NCI-H1694 treated with DMSO at 0.1 percent for 48 hours (cell line): ENCODE data around the gene HDAC11.
"Not testable (repeated sequence)": the region's sequence is repeated elsewhere in the genome, so short reads cannot be mapped to it uniquely, and the experiment has no call there.

ENCODE experiments used
- DNase-seq: peaks from one replicate; lab custom pipeline; 2025; lab: John Stamatoyannopoulos, UW

Gene HDAC11

DNA sequence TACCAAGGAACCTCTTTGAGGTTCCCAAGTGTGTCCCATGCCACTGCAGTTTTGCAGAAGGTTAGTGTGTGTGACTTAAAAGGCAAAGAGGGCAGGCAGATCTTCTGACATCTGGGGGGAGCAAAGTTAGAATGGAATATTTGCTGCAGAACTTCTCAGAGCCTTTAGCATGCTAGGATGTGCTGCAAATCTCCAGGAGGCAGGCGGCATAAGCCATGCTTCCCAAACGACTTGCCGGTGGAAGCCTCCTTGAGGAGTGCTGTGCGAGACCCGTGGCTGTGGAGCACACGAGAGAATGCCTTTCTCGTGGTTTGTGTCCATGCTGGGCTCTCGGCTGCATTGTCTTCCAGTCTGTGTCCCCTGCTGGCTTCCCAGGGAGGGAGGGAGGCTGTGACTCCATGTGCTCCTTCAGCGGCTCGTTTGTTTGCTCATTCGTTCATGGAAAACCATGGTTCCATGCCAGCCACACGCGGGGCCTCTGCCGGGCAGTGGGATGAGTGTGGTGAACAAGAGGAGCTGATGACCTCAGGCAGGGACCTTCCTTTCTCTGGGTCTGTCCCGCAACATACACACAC, 13.8 kb downstream of the HDAC11 start:
- no peak for DNase-seq

DNA sequence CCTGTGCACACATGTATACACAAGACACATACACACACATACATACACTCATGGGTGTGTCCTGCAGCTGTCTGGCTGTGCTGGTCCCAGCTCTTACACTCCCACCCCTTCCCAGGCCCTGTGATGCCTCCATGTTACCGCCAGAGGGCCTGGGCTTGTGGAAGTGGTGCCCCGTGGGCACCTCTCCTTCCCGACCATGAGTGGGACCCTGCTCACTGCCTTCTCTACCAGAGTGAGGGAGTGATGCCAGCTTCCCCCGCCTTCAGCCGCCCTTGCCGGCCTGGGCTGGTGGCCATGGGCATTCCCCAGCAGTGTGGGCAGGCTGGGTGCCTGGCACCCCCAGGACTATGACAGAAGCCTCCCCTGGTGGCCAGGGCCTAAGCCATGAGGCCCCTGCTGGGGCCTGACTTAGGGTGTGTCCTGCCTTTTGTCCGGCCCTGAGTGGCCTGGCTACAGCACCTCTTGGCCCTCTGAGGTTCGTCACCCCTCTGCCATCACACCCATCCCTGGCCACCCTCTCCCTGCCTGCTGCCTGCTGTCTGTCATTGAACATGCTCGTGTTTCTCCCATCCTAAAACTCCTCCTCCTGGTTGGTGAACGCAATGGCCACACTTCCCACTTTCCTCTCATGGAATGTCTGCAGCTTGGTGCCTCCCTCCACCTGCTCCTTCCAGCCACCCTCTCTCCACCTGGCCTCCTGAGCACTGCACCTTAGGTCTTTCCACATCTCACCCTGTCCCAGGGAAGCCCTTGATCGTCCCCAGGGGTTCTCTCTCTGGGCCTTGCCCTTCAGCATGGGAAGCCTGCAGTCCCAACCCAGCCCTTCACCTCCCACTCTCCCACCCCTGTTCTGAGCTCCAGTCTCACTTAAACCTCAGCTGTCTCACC, 14.6 kb downstream of the HDAC11 start:
- DNase-seq = no peak

DNA sequence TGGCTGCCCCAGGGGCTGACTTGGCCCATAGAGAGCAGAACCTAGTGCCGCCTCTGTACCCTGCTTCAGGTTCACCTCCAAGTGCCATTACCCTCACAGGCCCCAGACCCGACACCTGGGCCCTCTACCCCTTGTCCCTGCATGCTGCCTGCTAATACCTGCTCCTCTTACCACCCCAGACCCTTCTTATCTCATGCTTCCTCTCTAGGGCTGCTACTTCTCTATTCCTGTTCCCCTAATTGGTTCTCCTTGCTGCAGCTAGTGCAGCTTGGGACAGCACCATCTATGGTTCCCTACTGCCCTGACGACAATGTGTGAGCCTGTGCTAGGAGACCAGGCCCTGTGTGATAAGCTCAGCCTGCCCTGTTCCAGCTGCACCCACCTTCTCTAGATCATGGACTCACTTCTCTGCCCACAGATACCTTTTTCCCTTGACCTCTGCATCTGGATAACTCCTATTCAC, 15.3 kb downstream of the HDAC11 start:
- DNase-seq = no peak

DNA sequence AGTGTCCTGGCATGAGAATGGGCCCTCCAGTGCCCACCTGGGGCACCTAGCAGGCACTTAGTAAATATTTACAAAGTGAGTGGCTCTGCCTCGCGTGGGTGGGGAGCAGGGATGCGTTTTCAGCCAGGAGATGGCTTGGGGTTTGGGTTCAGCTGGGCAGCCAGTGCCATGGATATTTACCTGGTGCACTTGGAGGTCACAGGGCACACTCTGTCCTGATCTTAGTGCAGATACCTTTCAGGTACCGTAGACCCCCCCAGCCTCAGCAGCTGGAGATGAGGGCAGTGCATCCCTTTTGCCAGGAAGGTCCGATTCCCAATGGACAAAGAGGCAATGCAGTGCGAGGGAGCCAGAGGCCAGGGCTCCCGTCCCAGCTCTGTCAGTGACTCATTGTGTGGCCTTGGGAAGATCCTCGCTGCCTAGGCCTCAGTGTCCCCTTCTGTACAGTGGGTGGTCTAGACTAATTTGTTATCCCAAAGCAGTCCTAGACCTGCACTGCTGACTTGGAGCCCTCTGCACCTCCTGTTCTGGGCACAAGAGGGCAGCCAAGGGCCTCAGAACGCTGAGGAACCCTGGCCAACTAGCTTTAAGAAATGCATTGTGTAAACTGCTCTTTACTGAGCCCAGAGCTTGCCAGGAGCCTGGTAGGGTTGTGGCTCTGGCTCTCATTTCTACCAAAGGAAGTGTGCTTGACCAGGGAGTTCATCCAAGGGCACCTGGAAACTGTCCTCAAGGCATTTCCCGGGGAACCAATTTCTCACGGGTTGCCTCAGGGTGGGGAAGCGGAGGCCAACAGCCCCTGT, 16.0 kb downstream of the HDAC11 start:
- peak; percentile 42 for DNase-seq

DNA sequence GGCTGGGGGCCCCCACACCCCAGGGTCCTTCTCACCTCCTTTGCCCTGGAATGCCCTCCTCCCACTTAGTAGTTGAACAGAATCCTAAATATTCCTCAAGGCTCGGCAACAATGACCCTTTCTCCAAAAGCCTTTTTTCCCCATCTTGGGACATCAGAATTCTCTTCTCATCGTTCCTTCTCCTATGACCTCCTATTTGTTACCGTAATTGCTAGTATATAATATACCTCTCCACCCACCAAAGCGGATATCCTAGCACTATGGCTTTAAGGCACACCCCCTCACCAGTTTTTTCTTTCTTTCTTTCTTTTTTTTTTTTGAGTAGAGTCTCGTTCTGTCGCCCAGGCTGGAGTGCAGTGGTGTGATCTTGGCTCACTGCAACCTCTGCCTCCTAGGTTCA, 16.8 kb downstream of the HDAC11 start:
- no peak for DNase-seq

DNA sequence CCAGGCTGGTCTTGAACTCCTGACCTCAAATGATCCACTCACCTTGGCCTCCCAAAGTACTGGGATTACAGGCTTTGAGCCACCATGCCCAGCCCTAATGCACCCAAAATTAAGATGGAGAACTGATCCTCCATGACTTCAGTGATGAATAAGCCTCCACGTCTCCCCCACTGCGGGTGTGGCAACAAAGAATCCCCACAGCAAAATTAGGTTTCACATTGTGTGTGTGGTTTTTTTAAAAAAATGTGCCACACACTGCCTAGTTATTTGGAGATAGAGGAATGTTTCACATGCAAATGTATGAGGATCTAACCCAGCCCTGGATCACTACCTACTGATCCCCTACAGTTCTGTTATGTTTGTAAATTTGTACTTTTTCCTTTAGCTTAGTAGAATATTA, 17.3 kb downstream of the HDAC11 start:
- DNase-seq = no peak

DNA sequence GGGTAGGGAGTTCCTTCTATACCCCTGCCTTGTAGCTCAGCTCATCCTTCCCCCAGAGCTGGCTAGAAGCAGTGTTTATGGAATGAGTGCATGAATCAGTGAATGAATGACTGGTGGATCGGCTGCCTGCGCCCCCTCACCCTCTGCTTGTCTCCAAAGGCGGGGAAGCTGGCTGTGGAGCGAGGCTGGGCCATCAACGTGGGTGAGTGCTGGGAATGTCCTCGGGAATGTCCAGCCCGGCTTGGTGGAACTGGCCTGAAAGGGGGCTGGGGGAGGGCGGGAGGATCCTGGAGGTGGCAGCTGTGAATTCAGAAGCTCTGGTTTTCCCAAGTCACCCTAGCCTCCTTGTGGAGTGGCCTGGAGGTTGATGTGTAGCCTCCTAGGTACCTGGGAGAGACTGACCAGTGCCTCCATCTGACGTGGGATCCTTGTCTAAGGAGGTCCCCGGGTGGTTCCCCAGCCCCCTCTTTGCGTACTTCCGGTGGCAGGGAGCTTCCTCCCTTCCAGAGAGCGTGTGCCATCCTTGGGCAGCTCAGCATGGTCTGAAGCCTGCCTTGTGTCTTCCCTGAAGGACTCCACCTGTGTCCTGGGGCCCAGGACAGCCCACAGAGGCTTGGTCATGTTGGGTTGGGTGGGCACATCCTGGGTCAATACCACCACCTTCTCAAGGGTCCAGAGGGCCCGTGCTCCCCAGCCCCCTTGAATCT, 18.4 kb downstream of the HDAC11 start:
- DNase-seq = no peak

DNA sequence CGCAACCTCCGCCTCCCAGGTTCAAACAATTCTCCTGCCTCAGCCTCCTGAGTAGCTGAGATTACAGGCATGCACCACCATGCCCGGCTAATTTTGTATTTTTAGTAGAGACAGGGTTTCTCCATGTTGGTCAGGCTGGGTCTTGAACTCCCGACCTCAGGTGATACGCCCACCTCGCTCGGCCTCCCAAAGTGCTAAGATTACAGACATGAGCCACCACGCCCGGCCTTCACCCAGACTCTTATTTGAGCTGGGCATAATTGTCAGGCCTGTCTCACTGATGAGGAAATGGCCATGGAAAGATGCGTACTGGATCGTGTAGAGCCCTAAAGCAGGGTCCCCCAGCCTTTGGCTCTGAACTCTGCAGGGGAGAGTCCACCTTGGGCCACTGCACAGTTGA, 19.1 kb downstream of the HDAC11 start:
- DNase-seq = not testable (repeated sequence)

DNA sequence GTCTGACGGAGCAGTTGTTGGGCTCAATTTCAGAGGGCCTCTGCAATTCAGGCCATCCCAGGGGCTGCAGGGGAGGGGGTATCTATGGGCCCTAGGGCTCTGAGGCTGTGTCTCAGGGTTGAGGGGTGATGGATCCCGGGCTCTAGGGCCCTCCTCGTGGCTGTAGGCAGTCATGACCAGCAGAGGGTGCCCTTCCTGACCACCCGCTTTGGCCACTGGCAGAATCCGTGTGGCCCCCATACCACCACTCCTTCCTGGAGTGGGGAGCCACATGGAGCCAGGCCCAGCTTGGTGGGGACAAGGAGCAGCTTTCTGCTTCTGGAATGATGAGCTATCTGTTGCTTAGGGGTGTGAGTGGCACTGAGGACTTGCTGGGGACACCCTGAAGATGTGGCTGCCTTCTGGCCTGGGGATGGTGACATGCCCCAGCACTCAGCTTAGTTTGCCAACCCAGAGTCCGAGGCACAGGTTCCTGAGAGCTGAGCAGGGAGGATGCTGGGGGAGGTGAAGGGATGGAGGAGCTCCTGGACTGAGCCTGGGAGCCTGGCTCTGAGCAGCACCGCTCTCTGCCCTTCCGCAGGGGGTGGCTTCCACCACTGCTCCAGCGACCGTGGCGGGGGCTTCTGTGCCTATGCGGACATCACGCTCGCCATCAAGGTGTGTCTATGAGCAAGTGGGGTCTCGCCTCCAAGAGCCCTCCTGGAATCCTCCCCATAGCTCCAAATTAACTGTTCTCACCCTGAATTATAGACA, 20.2 kb downstream of the HDAC11 start:
- DNase-seq = no peak

DNA sequence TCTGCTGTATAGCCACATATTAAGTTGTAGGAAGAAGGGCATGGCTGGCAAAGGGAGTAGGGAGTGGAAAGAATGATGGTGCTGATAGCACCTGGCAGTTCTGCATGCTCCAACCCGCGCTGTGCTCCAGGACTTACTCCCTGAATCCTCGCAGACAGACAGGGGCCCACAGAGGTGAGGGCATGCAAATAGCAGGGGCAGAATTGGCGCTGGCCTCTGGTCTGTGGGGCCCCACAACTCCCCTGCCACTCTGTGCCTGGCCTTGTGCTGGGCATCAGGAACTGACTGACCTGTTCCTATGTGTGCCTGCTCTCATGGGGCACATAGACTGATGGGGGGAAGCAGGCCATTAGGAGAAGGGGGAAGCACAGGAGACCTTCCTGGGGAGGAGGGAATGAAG, 20.9 kb downstream of the HDAC11 start:
- no peak for DNase-seq

DNA sequence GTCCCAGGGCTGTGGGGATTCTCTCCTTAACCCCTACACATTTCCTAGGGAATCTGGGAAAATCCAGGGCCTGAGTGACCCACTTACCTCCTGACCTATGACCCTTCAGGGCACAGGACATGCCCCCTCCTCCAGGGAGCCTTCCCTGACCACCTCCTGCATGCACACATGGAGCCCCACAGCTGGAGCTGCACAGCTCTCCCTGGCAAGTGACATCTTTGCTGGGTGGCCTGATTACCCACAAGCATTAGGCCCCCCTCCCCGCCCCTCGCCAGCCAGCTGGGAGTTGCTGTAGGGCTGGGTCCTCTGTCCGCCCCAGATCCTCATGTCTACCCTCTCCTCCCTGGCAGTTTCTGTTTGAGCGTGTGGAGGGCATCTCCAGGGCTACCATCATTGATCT, 21.4 kb downstream of the HDAC11 start:
- no peak for DNase-seq

DNA sequence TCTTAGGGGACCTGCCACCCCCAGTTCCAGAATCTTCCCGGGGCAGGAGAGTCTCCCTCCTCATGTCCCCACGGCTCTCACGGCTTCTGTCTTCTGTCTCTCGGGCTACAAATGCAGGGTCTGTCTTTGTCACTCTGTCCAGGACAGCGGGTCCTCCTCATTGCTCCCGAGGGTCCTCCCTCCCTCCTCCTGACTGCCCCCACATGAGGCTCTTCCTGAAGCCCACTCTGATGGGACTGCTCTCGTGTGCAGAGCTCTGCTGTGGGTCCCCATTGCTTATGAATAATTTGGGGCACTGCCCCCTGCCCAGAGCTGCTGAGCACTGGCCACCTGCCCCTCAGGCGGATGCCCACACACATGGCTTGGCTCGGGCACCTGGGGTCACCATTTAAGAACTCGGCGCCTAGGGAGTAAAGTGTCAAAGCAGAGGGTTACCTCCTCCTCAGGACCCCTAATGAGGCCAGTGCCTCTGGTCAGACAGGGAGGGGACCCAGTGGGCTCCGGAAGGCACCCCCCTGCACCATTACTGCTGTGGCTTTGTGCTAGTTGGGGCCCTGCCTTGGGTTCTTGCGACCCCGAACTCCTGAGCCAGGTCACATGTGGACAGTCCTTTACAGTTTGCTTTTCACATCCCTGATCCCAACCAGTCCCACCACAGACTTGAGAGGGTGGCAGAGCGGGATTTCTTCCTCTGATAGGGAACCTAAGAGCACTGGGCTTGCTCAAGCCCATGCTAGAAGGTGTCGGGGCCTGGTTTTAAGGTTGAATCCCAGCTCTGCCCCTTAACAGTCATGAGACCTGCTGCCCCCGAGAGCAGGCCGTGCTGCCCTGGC, 22.1 kb downstream of the HDAC11 start:
- no peak for DNase-seq

DNA sequence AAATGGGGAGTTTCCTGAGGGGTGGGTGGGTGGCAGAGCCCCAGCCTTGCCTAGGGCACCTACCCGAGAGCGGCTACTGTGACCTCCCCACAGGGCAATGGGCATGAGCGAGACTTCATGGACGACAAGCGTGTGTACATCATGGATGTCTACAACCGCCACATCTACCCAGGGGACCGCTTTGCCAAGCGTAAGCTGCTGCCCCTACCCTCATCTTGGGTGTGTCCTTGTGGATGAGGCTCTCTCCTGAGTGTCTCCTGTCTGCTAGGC, 22.6 kb downstream of the HDAC11 start:
- DNase-seq = no peak

DNA sequence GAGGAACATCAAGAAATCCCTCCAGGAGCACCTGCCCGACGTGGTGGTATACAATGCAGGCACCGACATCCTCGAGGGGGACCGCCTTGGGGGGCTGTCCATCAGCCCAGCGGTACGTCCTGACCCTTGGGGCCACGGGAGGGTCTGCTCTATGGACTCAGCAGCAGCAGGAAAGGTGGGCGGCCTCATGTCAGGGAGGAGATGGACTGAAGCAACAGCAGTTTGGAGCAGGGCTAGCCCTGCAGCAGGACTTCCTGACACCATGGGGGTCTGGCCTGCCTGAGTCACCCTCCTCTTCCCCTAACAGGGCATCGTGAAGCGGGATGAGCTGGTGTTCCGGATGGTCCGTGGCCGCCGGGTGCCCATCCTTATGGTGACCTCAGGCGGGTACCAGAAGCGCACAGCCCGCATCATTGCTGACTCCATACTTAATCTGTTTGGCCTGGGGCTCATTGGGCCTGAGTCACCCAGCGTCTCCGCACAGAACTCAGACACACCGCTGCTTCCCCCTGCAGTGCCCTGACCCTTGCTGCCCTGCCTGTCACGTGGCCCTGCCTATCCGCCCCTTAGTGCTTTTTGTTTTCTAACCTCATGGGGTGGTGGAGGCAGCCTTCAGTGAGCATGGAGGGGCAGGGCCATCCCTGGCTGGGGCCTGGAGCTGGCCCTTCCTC, 24.2 kb downstream of the HDAC11 start:
- DNase-seq = no peak

DNA sequence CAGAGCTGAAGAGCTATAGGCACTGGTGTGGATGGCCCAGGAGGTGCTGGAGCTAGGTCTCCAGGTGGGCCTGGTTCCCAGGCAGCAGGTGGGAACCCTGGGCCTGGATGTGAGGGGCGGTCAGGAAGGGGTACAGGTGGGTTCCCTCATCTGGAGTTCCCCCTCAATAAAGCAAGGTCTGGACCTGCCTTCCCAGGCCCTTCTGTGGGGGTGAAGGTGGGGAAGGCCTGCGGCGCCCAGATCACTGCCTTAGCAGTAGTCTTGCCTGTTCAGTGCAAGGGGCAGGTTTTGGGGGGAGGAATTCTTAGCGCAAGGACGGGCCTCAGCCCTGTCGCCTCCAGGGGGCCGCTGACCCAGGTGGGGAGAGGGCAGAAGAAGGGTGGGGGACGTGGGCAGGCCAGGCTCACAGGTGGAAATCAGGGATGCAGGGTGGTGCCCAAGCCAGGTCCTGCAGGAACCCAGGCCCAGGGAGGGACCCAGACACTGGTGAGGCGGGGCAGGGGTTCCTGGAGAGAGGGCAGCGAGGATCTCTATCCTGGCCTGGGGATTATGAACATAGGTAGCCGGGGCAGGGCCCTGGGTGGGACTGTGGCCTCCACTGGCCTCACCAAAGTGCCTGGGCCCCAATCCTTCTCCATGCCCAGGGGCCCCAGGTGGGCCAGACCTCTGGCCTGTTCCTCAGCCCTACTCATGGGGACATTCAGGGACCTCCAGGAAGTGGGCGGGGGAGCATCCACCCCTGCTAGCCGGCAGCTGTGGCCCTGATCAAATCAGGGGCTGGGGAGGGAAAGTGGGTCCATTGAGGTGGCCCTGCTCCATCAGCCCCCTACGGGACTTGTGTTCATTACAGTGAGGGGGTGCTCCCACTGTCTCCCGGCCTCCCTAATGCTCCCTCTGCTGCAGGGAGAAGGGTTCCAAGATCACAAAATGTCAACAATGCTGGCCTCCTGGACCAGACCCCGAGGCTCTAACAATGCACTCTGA, 25.3 kb downstream of the HDAC11 start:
- no peak for DNase-seq

DNA sequence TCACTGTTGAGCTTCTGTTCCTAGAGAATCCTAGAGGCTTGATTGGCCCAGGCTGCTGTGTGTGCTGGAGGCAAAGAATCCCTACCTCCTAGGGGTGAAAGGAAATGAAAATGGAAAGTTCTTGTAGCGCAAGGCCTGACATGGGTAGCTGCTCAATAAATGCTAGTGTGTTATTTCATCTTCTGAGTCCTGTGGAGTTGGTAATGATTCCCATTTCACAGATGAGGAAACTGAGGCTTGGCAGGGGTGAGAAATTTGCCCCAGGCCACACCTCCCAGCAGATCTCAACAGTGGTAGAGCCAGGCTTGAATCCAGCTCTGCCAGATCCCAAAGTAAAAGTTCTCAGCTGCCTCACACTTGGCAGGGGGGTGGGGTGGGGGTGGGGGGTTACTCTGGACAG, 26.1 kb downstream of the HDAC11 start:
- DNase-seq = no peak

DNA sequence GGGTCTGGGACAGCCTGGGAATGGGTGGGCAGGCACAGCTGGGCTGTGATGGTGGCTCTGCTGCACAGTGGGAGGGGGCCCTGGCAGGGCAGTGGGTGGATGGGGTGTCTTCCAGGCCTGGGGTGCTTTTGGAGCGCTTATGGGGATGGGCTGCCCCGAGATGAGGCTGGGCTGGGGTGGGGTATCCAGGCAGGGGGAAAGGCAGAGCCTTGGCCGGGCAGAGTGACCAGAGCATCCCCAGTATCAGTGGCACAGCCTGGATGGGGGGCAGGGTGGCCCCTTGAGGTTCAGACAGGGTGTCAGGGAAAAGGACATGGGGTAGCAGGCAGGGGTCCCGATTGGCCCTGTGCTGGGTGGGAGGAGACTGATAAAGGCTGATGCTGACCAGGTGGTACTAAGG, 26.6 kb downstream of the HDAC11 start:
- no peak for DNase-seq

DNA sequence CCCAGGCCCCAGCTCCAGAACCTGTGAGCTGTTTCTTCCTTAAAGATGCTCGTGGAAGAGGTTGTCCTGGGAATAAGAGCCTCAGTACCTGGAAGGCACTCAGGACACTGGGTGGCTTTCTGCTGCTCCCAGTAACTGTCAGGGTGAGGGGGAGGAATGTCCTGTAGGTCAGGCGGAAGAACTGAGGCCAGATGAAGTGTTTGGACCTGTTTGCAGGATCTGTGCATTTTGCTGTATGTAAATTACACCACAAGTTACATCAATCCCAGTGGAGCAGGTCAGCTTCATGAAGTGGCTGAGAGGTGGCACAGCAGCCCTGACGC, 27.1 kb downstream of the HDAC11 start:
- DNase-seq = no peak
